Mesendoderm (in vitro differentiated cells): ENCODE data around the gene NOX4.

Source experiments
- DNase-seq: peaks from one replicate; pipeline ENCODE4 v3.0.0; 2013
- H2AK5ac ChIP-seq: 2 replicates; pipeline ENCODE4 v1.6.1; 2013; ENCODE audit warnings: low read length, inconsistent platforms
- H2BK120ac ChIP-seq: 2 replicates; pipeline ENCODE4 v1.6.1; 2013; ENCODE audit warnings: low read depth, mild to moderate bottlenecking, low read length, moderate library complexity, mixed read lengths
- H2BK15ac ChIP-seq: replicated peaks from 2 replicates; pipeline ENCODE4 v1.6.1; 2013; ENCODE audit warnings: low read depth, mild to moderate bottlenecking, moderate library complexity
- H2BK5ac ChIP-seq: 2 replicates; pipeline ENCODE4 v1.6.1; 2013; ENCODE audit warnings: low read length, inconsistent platforms
- H3K18ac ChIP-seq: 2 replicates; pipeline ENCODE4 v1.6.1; 2013; ENCODE audit warnings: mild to moderate bottlenecking, low read length, mixed read lengths
- H3K23ac ChIP-seq: one replicate; pipeline ENCODE4 v1.6.1; 2013; ENCODE audit warnings: low read length
- H3K27ac ChIP-seq: 2 replicates; pipeline ENCODE4 v1.5.1; 2013; ENCODE audit warnings: low read depth, mild to moderate bottlenecking, inconsistent platforms, low read length, moderate library complexity
- H3K27me3 ChIP-seq: 2 replicates; pipeline ENCODE4 v1.6.1; 2013; ENCODE audit warnings: low read length, control low read depth, mild to moderate bottlenecking, inconsistent platforms; ENCODE audit not compliant: insufficient read depth, poor library complexity
- H3K36me3 ChIP-seq: 2 replicates; pipeline ENCODE4 v1.6.1; 2013; ENCODE audit warnings: low read length, inconsistent platforms; ENCODE audit not compliant: control insufficient read depth, insufficient read depth
- H3K4ac ChIP-seq: one replicate; pipeline ENCODE4 v1.6.1; 2013; ENCODE audit warnings: low read depth, mild to moderate bottlenecking, low read length, moderate library complexity
- H3K4me1 ChIP-seq: 2 replicates; pipeline ENCODE4 v1.6.1; 2013; ENCODE audit warnings: low read depth, low read length, inconsistent platforms; ENCODE audit not compliant: control insufficient read depth
- H3K4me2 ChIP-seq: 2 replicates; pipeline ENCODE4 v1.6.1; 2013; ENCODE audit warnings: low read length
- H3K4me3 ChIP-seq: 2 replicates; pipeline ENCODE4 v1.5.1; 2013; ENCODE audit warnings: mild to moderate bottlenecking, low read length
- H3K56ac ChIP-seq: one replicate; pipeline ENCODE4 v1.6.1; 2013; ENCODE audit warnings: low read length
- H3K79me1 ChIP-seq: 2 replicates; pipeline ENCODE4 v1.6.1; 2013; ENCODE audit warnings: low read length, inconsistent platforms
- H3K79me2 ChIP-seq: 2 replicates; pipeline ENCODE4 v1.6.1; 2013; ENCODE audit warnings: mild to moderate bottlenecking, low read length; ENCODE audit not compliant: control insufficient read depth, insufficient read depth
- H3K9ac ChIP-seq: 2 replicates; pipeline ENCODE4 v1.6.1; 2013; ENCODE audit warnings: low read length, inconsistent platforms
- H4K5ac ChIP-seq: one replicate; pipeline ENCODE4 v1.6.1; 2013; ENCODE audit warnings: low read length
- H4K8ac ChIP-seq: one replicate; pipeline ENCODE4 v1.6.1; 2013; ENCODE audit warnings: low read depth, mild to moderate bottlenecking, control low read depth, low read length, moderate library complexity
- WGBS: extraction: QIAGEN DNeasy Blood & Tissue Kit; methylation state at CpG from one replicate; pipeline ENCODE4 v1.1.7; 2013; ENCODE audit warnings: low lambda C conversion rate, missing lambda C conversion rate; ENCODE audit not compliant: insufficient coverage; ENCODE audit errors: extremely low coverage; 5-methylcytosine and 5-hydroxymethylcytosine counted together

Gene NOX4

GRCh38 chr11:89458716-89459115 is 32.5 kb downstream of the NOX4 start:
- no peaks in the 10 kb centered on the region for H3K4me1 ChIP-seq
- no peak overlapping the region for H3K23ac ChIP-seq
- no peak overlapping the region for H2AK5ac ChIP-seq
- no peak overlapping the region for H4K5ac ChIP-seq
- no peaks in the 10 kb centered on the region for H3K27me3 ChIP-seq
- H3K79me2 ChIP-seq = no peaks in the 10 kb centered on the region
- no peak for DNase-seq
- H3K9ac ChIP-seq = no peak overlapping the region
- H3K36me3 ChIP-seq = no peaks in the 10 kb centered on the region
- no peak overlapping the region for H3K4me3 ChIP-seq
- H3K56ac ChIP-seq = no peak overlapping the region
- H2BK15ac ChIP-seq = no peak overlapping the region
- no peak overlapping the region for H3K18ac ChIP-seq
- H4K8ac ChIP-seq = no peak overlapping the region
- no peak overlapping the region for H2BK120ac ChIP-seq
- H3K27ac ChIP-seq = no peak overlapping the region
- H2BK5ac ChIP-seq = no peak overlapping the region
- no CpG with 5 or more reads among the region's 2 CpGs for WGBS
- H3K79me1 ChIP-seq = peaks cover 1% of the 10 kb centered on the region
- H3K4ac ChIP-seq = no peak overlapping the region
- no peak overlapping the region for H3K4me2 ChIP-seq

- peaks cover 1% of the 10 kb centered on the region for H3K79me1 ChIP-seq
- no peak overlapping the region for H3K56ac ChIP-seq
- no peaks in the 10 kb centered on the region for H3K79me2 ChIP-seq
- no peak overlapping the region for H3K18ac ChIP-seq
- H2BK5ac ChIP-seq = no peak overlapping the region
- H2BK120ac ChIP-seq = no peak overlapping the region
- no peak overlapping the region for H3K27ac ChIP-seq
- H3K4me1 ChIP-seq = no peaks in the 10 kb centered on the region
- no peaks in the 10 kb centered on the region for H3K36me3 ChIP-seq
- no peak overlapping the region for H3K9ac ChIP-seq
- no peaks in the 10 kb centered on the region for H3K27me3 ChIP-seq
- H2AK5ac ChIP-seq = no peak overlapping the region
- H3K4me3 ChIP-seq = no peak overlapping the region
- no peak overlapping the region for H2BK15ac ChIP-seq
- H3K23ac ChIP-seq = no peak overlapping the region
- no peak overlapping the region for H4K5ac ChIP-seq
- no CpG with 5 or more reads among the region's 4 CpGs for WGBS
- no peak for DNase-seq
- H4K8ac ChIP-seq = no peak overlapping the region
- H3K4ac ChIP-seq = no peak overlapping the region
- H3K4me2 ChIP-seq = no peak overlapping the region
These were observed 34.0 kb downstream of the NOX4 start for GRCh38 chr11:89457190-89457589.

- no peak for DNase-seq
- H3K9ac ChIP-seq = no peak overlapping the region
These were observed 34.5 kb downstream of the NOX4 start for GRCh38 chr11:89456681-89457080.

GRCh38 chr11:89452780-89453179 is 38.4 kb downstream of the NOX4 start:
- Histone ChIP-seq H2AK5ac (no peak overlapping the region), H3K79me1 (peaks cover 1% of the 10 kb centered on the region), H3K27ac (no peak overlapping the region), H3K56ac (no peak overlapping the region), H4K8ac (no peak overlapping the region), H3K4me3 (no peak overlapping the region), H4K5ac (no peak overlapping the region), H2BK120ac (no peak overlapping the region), H3K4me2 (no peak overlapping the region), H3K23ac (no peak overlapping the region), H2BK5ac (no peak overlapping the region), H3K36me3 (no peaks in the 10 kb centered on the region), H2BK15ac (no peak overlapping the region), H3K27me3 (no peaks in the 10 kb centered on the region), H3K4ac (no peak overlapping the region), H3K9ac (no peak overlapping the region), H3K79me2 (no peaks in the 10 kb centered on the region), H3K18ac (no peak overlapping the region), H3K4me1 (no peaks in the 10 kb centered on the region)
- WGBS = no CpG with 5 or more reads among the region's 3 CpGs
- no peak for DNase-seq

More at GRCh38 chr11:89456681-89457080, 34.5 kb downstream of the NOX4 start:
- H3K4ac ChIP-seq = no peak overlapping the region
- no CpG with 5 or more reads among the region's 2 CpGs for WGBS
- no peak overlapping the region for H3K4me3 ChIP-seq
- H2BK120ac ChIP-seq = no peak overlapping the region
- no peak overlapping the region for H3K18ac ChIP-seq
- H3K23ac ChIP-seq = no peak overlapping the region
- no peaks in the 10 kb centered on the region for H3K4me1 ChIP-seq
- H3K4me2 ChIP-seq = no peak overlapping the region
- no peaks in the 10 kb centered on the region for H3K27me3 ChIP-seq
- no peak overlapping the region for H2AK5ac ChIP-seq
- no peak overlapping the region for H3K27ac ChIP-seq
- peaks cover 1% of the 10 kb centered on the region for H3K79me1 ChIP-seq
- no peaks in the 10 kb centered on the region for H3K79me2 ChIP-seq
- no peak overlapping the region for H2BK15ac ChIP-seq
- H4K8ac ChIP-seq = no peak overlapping the region
- H4K5ac ChIP-seq = no peak overlapping the region
- no peak overlapping the region for H3K56ac ChIP-seq
- no peak overlapping the region for H2BK5ac ChIP-seq
- H3K36me3 ChIP-seq = no peaks in the 10 kb centered on the region

GRCh38 chr11:89447845-89448244 is 43.3 kb downstream of the NOX4 start:
- H3K79me2 ChIP-seq = no peaks in the 10 kb centered on the region
- DNase-seq = peak; percentile 57

More at GRCh38 chr11:89447845-89448244, 43.3 kb downstream of the NOX4 start:
- Histone ChIP-seq H4K5ac (no peak overlapping the region), H4K8ac (no peak overlapping the region), H3K4me1 (no peaks in the 10 kb centered on the region), H3K9ac (no peak overlapping the region), H2BK120ac (no peak overlapping the region), H3K27ac (no peak overlapping the region), H3K18ac (no peak overlapping the region), H3K56ac (no peak overlapping the region), H3K4me2 (no peak overlapping the region), H2AK5ac (no peak overlapping the region), H3K23ac (no peak overlapping the region), H3K79me1 (no peaks in the 10 kb centered on the region), H3K4me3 (no peak overlapping the region), H3K36me3 (no peaks in the 10 kb centered on the region), H3K27me3 (no peaks in the 10 kb centered on the region), H2BK5ac (no peak overlapping the region), H3K4ac (no peak overlapping the region), H2BK15ac (no peak overlapping the region)
